GM19467 (cell line): ENCODE data around the gene DPH6.
A peak's percentile ranks its signal among the peaks of the same experiment; 100 is the strongest.

Experiments
- ATAC-seq: cut with Tn5 transposase; IDR thresholded peaks from one replicate; pipeline ENCODE4 v1.9.1; 2021; ENCODE audit warnings: mild to moderate bottlenecking, moderate library complexity; ENCODE audit not compliant: unreplicated experiment

Gene DPH6

GRCh38 chr15:35545316-35545823 lies 595 bp downstream of the DPH6 start:
- peak; percentile 22 for ATAC-seq

- no peak for ATAC-seq
Observed at GRCh38 chr15:35540885-35541284, 5.1 kb downstream of the DPH6 start.

GRCh38 chr15:35540021-35540420 lies 5.9 kb downstream of the DPH6 start:
- no peak for ATAC-seq

GRCh38 chr15:35535365-35535916 lies 10.5 kb downstream of the DPH6 start:
- no peak for ATAC-seq

- ATAC-seq: no peak
Observed at GRCh38 chr15:35533130-35534110, 12.5 kb downstream of the DPH6 start.

- ATAC-seq: no peak
Observed at GRCh38 chr15:35530698-35531097, 15.3 kb downstream of the DPH6 start.

GRCh38 chr15:35529784-35530183 lies 16.2 kb downstream of the DPH6 start:
- no peak for ATAC-seq

- ATAC-seq: no peak
Observed at GRCh38 chr15:35522061-35522460, 23.9 kb downstream of the DPH6 start.

- ATAC-seq: peak; percentile 63
Observed at GRCh38 chr15:35519541-35520149, 26.3 kb downstream of the DPH6 start.

- no peak for ATAC-seq
Observed at GRCh38 chr15:35519052-35519451, 26.9 kb downstream of the DPH6 start.

- no peak for ATAC-seq
Observed at GRCh38 chr15:35514759-35515158, 31.2 kb downstream of the DPH6 start.

- no peak for ATAC-seq
Observed at GRCh38 chr15:35507932-35508638, 37.9 kb downstream of the DPH6 start.

- ATAC-seq: no peak
Observed at GRCh38 chr15:35506272-35506870, 39.6 kb downstream of the DPH6 start.

- ATAC-seq: no peak
Observed at GRCh38 chr15:35505809-35506208, 40.2 kb downstream of the DPH6 start.

- ATAC-seq: no peak
Observed at GRCh38 chr15:35505141-35505540, 40.8 kb downstream of the DPH6 start.

GRCh38 chr15:35499723-35500122 lies 46.2 kb downstream of the DPH6 start:
- ATAC-seq: no peak

GRCh38 chr15:35496585-35496984 lies 49.4 kb downstream of the DPH6 start:
- ATAC-seq: peak; percentile 99

GRCh38 chr15:35495080-35495479 lies 50.9 kb downstream of the DPH6 start:
- no peak for ATAC-seq

GRCh38 chr15:35491999-35492398 lies 54.0 kb downstream of the DPH6 start:
- ATAC-seq: no peak

- no peak for ATAC-seq
Observed at GRCh38 chr15:35491173-35491572, 54.8 kb downstream of the DPH6 start.

- no peak for ATAC-seq
Observed at GRCh38 chr15:35490511-35490910, 55.5 kb downstream of the DPH6 start.
